Limb (tissue), 2 donors: ENCODE data around the gene RPS10.

Experiments used
- DNase-seq, 2 donors: peaks; one replicate each; pipeline ENCODE4 v3.0.0-alpha.2; 2016; ENCODE audit errors: extremely low spot score in 2 of 2

RPS10 gene

DNA sequence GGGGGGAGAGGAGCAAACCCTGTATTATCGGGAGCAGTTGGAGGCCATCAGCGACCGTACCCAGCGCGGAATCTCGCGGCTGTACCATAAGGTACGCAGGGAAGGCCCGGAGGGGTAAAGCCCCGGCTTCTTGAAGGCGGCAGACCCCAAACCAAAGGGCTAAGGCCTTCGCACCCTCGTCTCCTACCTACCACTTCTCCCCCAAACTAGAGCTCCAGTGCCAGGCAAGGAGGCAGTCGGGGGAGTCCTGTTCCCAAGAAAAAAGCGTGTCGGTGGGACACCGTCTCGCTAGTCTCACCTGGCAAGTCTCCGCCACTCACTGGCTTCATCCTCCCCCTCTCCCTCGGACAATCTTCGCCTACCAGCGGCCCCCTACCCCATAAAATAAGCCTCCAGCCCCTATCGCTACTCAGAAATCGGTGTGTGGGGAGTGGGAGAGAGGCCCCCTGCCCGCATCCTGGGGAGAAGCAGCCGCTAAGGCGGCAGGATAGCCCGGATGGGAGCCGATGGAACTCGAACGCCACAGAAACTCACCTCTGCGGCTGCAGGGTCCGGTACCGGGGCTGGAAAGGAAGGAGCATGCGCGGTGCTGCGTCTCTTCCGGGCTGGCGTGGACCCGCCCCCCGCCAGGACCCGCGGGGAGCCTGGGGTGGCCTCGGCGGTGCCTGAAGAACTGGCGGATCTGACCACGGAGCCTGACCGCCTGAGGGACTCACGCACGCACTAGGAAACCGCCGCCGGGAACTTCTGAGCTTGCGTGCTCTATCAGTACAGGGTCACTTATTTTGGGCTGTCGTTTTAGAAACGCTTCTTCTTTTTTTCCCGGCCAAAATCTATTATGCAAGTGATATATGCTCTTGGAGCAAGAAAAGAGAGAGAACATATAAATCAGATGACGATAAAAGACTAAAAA lies at the start of gene RPS10:
RPS10 (minus strand) TSS at position 572 of the 913 bp plus-strand sequence. CDS start 848 bp downstream, outside the sequence.
- DNase-seq, result peak; percentile 93 to 98

DNA sequence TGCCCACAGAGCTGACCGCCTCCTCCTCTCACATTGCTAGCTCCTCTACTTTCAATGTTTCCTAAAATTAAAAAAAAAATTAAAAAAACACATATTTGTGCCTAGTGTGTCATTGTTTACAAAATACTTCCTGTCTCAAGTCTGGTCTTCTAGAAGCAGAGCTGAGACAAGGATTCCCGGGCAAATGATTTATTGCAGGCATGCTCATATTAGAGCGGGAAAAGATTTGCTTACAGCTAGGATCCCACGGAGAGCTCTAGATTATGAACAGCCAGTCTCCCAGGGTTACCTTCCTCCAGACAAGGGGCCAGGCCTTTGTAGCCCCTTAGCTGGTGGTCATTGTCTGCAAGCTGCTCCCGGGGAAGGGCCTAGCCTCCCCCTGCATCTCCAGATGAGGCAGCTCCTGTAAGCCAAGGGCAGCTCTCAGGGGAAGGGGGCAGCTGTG lies 49.4 kb upstream of the RPS10 start:
- no peak for DNase-seq

DNA sequence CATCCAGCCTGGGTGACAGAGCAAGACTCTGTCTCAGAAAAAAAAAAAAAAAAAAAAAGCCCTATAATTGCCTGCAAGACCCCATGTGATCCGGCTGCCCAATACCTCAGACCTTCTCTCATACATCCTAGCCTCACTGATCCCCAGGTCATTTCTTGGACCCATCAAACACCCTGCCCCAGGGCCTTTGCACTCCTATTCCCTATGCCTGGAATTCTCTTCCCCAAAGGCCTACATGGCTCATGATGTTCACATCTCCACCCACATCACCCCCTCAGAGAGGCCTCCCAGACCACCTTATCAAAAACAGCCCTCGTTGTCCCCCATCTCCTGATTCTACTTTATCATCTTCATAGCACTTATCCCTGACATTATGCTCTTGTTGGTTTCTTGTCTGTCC lies 48.9 kb upstream of the RPS10 start:
- no peak for DNase-seq

- no peak for DNase-seq
Measured at GRCh38 chr6:34473967-34474366, 48.1 kb upstream of the RPS10 start.

- no peak for DNase-seq
Measured at GRCh38 chr6:34472425-34472824, 46.6 kb upstream of the RPS10 start.

GRCh38 chr6:34469499-34469898 lies 43.6 kb upstream of the RPS10 start:
- DNase-seq, result no peak

- no peak for DNase-seq
Measured at GRCh38 chr6:34468378-34468892, 42.6 kb upstream of the RPS10 start.

DNA sequence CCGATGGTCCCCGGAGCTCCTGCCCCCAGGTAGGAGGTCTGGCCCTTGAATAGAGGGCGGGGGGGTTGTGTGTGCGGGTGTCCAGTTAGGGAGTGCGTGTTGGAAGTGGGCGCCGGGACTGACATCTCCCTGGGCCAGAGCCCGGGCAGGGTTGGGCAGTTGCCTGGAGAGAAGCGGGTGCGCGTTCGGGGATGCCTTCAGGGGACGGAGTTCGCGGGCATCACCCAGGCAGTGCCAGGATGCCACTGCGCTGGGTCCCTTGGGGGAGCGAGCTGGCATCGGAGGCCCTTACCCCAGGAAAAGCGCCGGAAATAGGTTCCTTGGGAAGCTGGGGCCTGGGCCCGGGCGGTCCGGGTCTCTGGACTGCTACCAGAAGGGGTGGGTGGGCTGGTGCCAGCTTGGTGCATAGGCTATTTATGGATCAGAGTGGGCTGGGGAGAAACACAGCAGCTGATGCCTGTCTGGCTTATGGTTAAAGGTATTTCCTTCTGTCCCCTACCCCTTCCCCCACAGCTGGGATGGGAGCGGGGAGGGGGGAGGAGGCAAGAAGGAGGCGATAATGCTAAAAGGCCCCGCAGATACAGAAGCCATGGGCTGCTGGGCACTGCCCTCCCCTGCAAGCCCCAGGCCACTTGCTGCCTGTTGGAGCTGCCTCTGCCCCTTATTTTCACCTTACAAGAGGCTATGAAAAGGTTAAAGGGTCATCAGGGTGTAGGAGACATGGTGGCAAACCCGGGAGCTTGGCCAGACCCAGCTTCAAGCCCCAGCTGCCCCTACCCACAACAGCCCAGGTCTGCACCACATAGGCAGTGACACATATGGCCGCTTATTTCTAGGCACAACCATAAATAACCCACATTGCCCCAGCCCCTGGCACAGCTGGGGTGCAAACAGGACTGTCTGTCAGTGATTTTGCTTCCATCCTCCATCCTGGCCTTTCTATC lies 40.6 kb upstream of the RPS10 start:
- no peak for DNase-seq

GRCh38 chr6:34465531-34466241 lies 39.8 kb upstream of the RPS10 start, which contains the start of gene PACSIN1:
Gene PACSIN1, plus strand, starts transcription at chr6:34466076. Its CDS starts 60,230 bp downstream, at chr6:34526306.
- DNase-seq, result no peak

GRCh38 chr6:34463849-34464248 lies 38.0 kb upstream of the RPS10 start:
- no peak for DNase-seq

- no peak for DNase-seq
Measured at GRCh38 chr6:34463299-34463698, 37.4 kb upstream of the RPS10 start.

- no peak for DNase-seq
Measured at GRCh38 chr6:34462551-34462971, 36.7 kb upstream of the RPS10 start.

GRCh38 chr6:34462010-34462409 lies 36.1 kb upstream of the RPS10 start:
- no peak for DNase-seq

GRCh38 chr6:34460796-34461507 lies 35.1 kb upstream of the RPS10 start:
- DNase-seq, result no peak

- no peak for DNase-seq
Measured at GRCh38 chr6:34459899-34460593, 34.2 kb upstream of the RPS10 start.

GRCh38 chr6:34457742-34458735 lies 32.2 kb upstream of the RPS10 start:
- no peak for DNase-seq

- no peak for DNase-seq
Measured at GRCh38 chr6:34457382-34457741, 31.5 kb upstream of the RPS10 start.

DNA sequence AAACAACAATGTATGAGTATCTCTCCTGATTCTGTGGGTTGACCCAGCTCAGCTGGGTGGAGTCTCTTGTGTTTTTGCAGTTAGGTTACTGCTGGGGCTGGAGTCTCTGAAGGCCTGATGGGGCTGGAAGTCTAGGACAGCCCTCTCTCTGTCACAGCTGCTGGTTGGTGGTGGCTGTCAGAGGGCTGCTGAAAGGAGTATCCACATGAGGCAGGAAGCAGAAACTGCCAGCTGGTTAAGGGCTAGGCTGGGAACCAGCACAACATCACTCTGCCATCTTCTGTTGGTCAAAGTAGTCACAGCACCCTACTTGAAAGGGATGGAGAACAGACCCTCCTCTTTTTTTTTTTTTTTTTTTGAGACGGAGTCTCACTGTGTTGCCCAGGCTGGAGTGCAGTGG lies 30.0 kb upstream of the RPS10 start:
- DNase-seq, result no peak

GRCh38 chr6:34451192-34451591 lies 25.3 kb upstream of the RPS10 start:
- DNase-seq, result no peak
